Spleen (tissue), 7 donors: Measurements from ENCODE around the gene NUP210.

ENCODE experiments used
- CTCF ChIP-seq, 11 experiments: fragments of 200-600 bp in 7 of 11; fragments of 450-650 bp in 4 of 11; sonication (generic) in 4 of 11; IDR thresholded peaks in 8 of 11; conservative IDR thresholded peaks in 3 of 11; 1 replicate in 7 of 11; 2 replicates in 4 of 11; pipeline versions ENCODE4 v1.4.0 to v1.8.0; 2016 to 2021; ENCODE audit warnings: antibody characterized with exemption in 11 of 11, inconsistent platforms in 4 of 11, mild to moderate bottlenecking in 1 of 11
- POLR2AphosphoS5 ChIP-seq, 3 donors: sonication (generic); formaldehyde crosslinking; IDR thresholded peaks; one replicate each; pipeline ENCODE4 v1.5.1; 2017; ENCODE audit warnings: antibody characterized with exemption in 3 of 3
- donor health status: DM: no; HTN: no; CAD: no; lungs with moderate emphysema.
- donor health status: DM: no; HTN: no; CAD: no.
- donor health status: DM: no; HTN: no; CAD: no.

GRCh38 chr3:13341229-13341905 is 78.8 kb downstream of the NUP210 start:
- no peak for TF ChIP-seq CTCF (IDR thresholded peaks at IDR 0.05 in 8 of 11, conservative IDR thresholded peaks at IDR 0.05 in 3 of 11)
- TF ChIP-seq POLR2AphosphoS5 (IDR thresholded peaks at IDR 0.05): no peak
